ENCODE measurements around the gene FBXO4.
"Not testable (repeated sequence)": the region's sequence is repeated elsewhere in the genome, so short reads cannot be mapped to it uniquely, and the experiment has no call there.

FBXO4 gene

DNA sequence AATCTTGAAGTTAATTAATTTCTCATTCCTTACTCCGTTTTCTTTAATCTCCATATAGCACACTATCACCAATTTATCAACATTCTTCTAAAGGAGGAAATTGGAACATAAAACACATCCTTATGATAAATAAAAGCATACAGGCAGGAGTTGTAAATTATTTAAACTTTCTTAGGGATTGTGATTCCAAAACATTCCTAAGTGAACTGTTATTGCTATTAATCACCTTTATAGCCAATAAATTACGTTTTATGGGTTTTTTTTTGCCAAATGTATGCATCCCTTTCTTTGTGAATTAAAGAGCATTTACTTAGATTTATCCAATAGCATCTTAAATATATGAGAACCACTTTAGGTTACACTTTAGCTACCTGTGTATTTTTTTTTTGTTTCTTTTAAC, 55.3 kb downstream of the FBXO4 start:
- in situ Hi-C loops (cut with HindIII; ENCODE audit: low sequenced_read_pairs), result no loop called here

DNA sequence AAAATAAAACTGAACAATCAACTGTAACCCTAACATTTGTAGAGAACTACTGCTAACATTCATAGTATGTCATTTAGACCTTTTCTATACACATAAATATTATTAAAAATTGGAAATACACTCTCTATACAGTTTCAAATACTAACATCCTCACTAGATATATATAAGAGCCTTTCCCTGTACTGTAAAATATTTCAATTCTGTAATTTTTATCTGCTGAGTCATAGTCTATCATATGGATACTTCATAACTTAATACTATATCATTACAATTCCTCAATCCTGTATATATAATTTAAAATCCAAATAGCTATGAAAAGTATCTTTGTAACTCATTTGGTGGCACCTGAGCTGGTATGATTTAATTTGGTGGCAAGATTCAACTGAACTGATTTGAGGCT, 55.8 kb downstream of the FBXO4 start:
- in situ Hi-C loops (cut with HindIII; ENCODE audit: low sequenced_read_pairs), result no loop called here

DNA sequence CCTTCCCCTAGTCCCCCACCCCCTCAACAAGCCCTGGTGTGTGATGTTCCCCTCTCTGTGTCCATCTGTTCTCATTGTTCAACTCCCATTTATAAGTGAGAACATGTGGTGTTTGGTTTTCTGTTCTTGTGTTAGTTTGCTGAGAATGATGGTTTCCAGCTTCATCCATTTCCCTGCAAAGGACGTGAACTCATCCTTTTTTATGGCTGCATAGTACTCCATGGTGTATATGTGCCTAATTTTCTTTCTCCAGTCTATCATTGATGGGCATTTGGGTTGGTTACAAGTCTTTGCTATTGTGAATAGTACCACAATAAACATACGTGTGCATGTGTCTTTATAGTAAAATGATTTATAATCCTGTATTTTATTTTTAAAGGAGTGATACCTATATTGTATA, 57.8 kb downstream of the FBXO4 start:
- in situ Hi-C loops (cut with HindIII; ENCODE audit: low sequenced_read_pairs), result not testable (repeated sequence)

DNA sequence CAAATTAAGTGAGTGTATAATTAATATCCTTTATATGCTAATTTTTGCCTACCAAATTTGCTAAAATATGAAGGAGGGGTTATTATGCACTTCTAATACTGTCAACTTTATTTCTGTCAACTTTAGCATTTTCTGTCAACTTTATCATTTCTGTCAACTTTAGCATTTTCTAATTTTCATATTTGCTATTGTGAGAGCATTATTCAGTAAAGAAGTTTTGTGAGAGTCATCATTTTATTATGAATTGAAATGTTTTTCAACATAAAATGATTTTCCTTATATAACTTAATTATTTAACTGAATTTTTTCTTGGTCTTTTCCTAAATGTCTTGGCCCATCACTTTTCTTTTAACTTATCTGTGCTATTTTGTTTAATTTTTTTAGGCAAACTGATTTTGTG, 58.2 kb downstream of the FBXO4 start:
- in situ Hi-C loops (cut with HindIII; ENCODE audit: low sequenced_read_pairs), result no loop called here

DNA sequence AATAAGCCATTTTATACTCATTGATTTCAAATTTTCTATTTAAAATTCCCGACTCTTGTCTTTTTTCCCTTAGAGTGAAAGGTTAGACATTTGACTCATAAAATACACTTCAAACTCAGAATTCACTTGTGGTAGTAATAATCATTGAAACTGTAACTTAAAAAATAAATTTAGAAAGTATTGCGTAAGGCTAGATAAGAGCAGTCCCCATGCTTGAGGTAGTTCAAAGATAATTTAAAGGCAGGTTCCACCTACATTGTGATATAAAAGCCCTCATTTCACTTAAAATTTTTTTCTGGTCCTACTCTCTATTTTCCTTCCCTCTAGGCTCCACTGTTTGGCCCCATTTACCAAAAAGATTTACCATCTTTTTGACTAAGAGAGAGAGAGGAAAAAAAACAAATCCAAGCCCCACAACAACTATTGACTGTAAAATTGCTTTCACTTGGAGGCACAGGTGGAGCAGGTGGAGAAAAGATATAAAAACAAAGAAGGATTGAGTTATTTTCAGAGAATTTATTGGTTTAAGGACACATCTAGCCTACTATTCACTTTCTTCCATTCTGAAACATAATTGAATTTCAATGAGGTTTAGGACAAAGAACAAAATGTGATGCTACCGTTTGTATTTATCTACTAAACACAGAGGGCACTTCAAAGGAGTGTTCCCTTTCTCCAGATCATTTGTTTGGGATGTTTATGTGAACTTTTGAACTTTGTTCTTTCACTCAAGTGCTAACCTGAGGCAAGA, 61.0 kb downstream of the FBXO4 start:
- in situ Hi-C loops (cut with HindIII; ENCODE audit: low sequenced_read_pairs), result no loop called here
